ENCODE data around the gene RFLNA.

DNA sequence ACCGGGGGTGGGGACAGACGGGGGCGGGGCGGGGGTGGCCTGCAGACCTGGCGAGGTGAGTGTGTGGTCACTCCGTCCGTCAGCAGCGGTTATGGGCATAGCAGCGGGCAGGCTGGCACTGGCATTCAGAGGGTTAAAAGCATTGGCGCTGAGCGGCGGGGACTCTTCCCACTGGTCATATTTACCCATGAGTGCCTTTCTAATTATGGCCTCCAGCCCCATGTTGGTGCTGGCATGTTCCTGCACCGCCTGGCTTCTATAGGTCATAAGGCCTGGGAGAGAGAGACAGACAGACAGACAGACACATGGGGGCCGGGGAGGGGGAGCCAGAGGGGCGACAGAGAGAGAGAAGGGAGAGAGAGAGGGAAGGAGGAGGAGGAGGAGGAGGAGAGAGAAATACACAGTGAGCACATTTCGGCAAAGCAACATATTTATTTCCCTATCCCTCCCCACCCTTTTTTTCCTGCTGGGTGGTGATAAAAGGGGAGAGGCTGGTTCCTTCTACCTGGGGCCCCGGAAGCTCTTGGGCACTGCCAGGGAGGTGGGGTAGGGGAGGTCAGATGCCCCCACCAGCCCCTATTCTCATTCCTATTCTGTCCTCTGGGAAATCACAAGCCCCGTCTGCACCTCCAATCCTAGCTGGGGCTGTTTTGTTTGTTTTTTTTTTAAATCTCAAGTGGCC, 32.6 kb downstream of the RFLNA start:
- TF ChIP-seq U2AF2 (IDR thresholded peaks at IDR 0.05; ENCODE audit: low read depth, low read length): no peak
- no peak for TF ChIP-seq POLR2A (IDR thresholded peaks at IDR 0.05; ENCODE audit: insufficient read depth in 1 of 2, low read depth in 2 of 2, low read length in 2 of 2)
- TF ChIP-seq, protein P1, sequence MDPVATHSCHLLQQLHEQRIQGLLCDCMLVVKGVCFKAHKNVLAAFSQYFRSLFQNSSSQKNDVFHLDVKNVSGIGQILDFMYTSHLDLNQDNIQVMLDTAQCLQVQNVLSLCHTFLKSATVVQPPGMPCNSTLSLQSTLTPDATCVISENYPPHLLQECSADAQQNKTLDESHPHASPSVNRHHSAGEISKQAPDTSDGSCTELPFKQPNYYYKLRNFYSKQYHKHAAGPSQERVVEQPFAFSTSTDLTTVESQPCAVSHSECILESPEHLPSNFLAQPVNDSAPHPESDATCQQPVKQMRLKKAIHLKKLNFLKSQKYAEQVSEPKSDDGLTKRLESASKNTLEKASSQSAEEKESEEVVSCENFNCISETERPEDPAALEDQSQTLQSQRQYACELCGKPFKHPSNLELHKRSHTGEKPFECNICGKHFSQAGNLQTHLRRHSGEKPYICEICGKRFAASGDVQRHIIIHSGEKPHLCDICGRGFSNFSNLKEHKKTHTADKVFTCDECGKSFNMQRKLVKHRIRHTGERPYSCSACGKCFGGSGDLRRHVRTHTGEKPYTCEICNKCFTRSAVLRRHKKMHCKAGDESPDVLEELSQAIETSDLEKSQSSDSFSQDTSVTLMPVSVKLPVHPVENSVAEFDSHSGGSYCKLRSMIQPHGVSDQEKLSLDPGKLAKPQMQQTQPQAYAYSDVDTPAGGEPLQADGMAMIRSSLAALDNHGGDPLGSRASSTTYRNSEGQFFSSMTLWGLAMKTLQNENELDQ (CRISPR knock-in tag; IDR thresholded peaks at IDR 0.05; ENCODE audit: borderline replicate concordance): no peak
- no peak for TF ChIP-seq CTCF (CRISPR knock-in tag; IDR thresholded peaks at IDR 0.05)
- TF ChIP-seq, protein P2, sequence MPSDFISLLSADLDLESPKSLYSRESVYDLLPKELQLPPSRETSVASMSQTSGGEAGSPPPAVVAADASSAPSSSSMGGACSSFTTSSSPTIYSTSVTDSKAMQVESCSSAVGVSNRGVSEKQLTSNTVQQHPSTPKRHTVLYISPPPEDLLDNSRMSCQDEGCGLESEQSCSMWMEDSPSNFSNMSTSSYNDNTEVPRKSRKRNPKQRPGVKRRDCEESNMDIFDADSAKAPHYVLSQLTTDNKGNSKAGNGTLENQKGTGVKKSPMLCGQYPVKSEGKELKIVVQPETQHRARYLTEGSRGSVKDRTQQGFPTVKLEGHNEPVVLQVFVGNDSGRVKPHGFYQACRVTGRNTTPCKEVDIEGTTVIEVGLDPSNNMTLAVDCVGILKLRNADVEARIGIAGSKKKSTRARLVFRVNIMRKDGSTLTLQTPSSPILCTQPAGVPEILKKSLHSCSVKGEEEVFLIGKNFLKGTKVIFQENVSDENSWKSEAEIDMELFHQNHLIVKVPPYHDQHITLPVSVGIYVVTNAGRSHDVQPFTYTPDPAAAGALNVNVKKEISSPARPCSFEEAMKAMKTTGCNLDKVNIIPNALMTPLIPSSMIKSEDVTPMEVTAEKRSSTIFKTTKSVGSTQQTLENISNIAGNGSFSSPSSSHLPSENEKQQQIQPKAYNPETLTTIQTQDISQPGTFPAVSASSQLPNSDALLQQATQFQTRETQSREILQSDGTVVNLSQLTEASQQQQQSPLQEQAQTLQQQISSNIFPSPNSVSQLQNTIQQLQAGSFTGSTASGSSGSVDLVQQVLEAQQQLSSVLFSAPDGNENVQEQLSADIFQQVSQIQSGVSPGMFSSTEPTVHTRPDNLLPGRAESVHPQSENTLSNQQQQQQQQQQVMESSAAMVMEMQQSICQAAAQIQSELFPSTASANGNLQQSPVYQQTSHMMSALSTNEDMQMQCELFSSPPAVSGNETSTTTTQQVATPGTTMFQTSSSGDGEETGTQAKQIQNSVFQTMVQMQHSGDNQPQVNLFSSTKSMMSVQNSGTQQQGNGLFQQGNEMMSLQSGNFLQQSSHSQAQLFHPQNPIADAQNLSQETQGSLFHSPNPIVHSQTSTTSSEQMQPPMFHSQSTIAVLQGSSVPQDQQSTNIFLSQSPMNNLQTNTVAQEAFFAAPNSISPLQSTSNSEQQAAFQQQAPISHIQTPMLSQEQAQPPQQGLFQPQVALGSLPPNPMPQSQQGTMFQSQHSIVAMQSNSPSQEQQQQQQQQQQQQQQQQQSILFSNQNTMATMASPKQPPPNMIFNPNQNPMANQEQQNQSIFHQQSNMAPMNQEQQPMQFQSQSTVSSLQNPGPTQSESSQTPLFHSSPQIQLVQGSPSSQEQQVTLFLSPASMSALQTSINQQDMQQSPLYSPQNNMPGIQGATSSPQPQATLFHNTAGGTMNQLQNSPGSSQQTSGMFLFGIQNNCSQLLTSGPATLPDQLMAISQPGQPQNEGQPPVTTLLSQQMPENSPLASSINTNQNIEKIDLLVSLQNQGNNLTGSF (CRISPR knock-in tag; IDR thresholded peaks at IDR 0.05): no peak
- TF ChIP-seq RFX5 (IDR thresholded peaks at IDR 0.05; ENCODE audit: low read depth, low read length): no peak
